K562 (cell line): ENCODE results near the gene MT1A. TPM values are rescaled to one million over a fixed set of nuclear protein-coding genes. Genes with fewer than 3 reads are reported as not detected.

Source experiments
- ATAC-seq: fragments of 200-7000 bp; cut with Tn5 transposase; 3 replicates; pipeline ENCODE4 v1.9.1; 2020; ENCODE audit warnings: moderate library complexity
- BruUV-seq: library from RNA; stranded (reverse); fragments of 400-500 nt; replicated peaks from 2 replicates; lab custom pipeline; 2021; lab: Mats Ljungman, UMichigan
- CTCF ChIA-PET: fragments of 300-600 bp; formaldehyde crosslinking; extraction: SDS; loops from one replicate; lab custom pipeline; 2021; ENCODE audit warnings: low intra/inter-chr PET ratio; lab: Yijun Ruan, JAX
- POLR2A ChIA-PET: fragments of 300-600, 350-650 bp; sonication (Branson Sonifier 250); formaldehyde crosslinking; extraction: SDS; loops from one replicate; lab custom pipeline; 2021; ENCODE audit warnings: antibody characterized with exemption, inconsistent platforms; lab: Yijun Ruan, JAX
- DNase-seq, 4 experiments: peaks; one replicate each; pipeline versions ENCODE4 v3.0.0 to v3.0.0-alpha.2; 2011 to 2018; ENCODE audit warnings: low spot score in 3 of 4, mixed read lengths in 3 of 4; ENCODE audit errors: extremely low read depth in 1 of 4
- FAIRE-seq: peaks from 2 replicates; lab custom pipeline; 2011; peaks lifted over from hg19 to GRCh38; lab: Jason Lieb, UNC
- H2AFZ ChIP-seq: 2 replicates; pipeline ENCODE4 v1.6.0; 2011; ENCODE audit warnings: low read depth, low read length, control low read depth, inconsistent platforms
- H3K27ac ChIP-seq: fragments of 200-600 bp; 3 replicates; pipeline ENCODE4 v1.8.0; 2011; ENCODE audit warnings: low read depth, mild to moderate bottlenecking, control low read depth, inconsistent platforms, low read length, moderate library complexity, mixed read lengths; ENCODE audit errors: extremely low read depth
- H3K27me3 ChIP-seq, 2 experiments: fragments of 300-600 bp in 1 of 2; 2 replicates in 1 of 2; 3 replicates in 1 of 2; pipeline versions ENCODE4 v1.6.0 to v1.8.0; 2011; ENCODE audit warnings: inconsistent platforms in 2 of 2, low read length in 2 of 2, mild to moderate bottlenecking in 1 of 2, mixed read lengths in 1 of 2, moderate library complexity in 1 of 2; ENCODE audit not compliant: control insufficient read depth in 2 of 2, insufficient read depth in 2 of 2
- H3K36me3 ChIP-seq: fragments of 300-600 bp; 3 replicates; pipeline ENCODE4 v1.8.0; 2011; ENCODE audit warnings: mild to moderate bottlenecking, low read length, inconsistent platforms; ENCODE audit not compliant: control insufficient read depth, insufficient read depth
- H3K4me1 ChIP-seq, 2 experiments: fragments of 200-600 bp in 1 of 2; replicated peaks in 1 of 2; 2 replicates in 1 of 2; 3 replicates in 1 of 2; pipeline versions ENCODE4 v1.5.1 to v1.8.0; 2011; ENCODE audit warnings: inconsistent platforms in 2 of 2, low read length in 2 of 2, mild to moderate bottlenecking in 1 of 2, mixed read lengths in 1 of 2, moderate library complexity in 1 of 2; ENCODE audit not compliant: control insufficient read depth in 2 of 2, insufficient read depth in 2 of 2
- H3K4me2 ChIP-seq: 2 replicates; pipeline ENCODE4 v1.6.1; 2011; ENCODE audit warnings: low read length, control low read depth, inconsistent platforms, mixed read lengths; ENCODE audit not compliant: insufficient read depth
- H3K4me3 ChIP-seq: fragments of 200-600 bp; sonication (generic), shearing (Covaris generic); 2 replicates; pipeline ENCODE4 v1.5.1; 2016; ENCODE audit warnings: control low read depth, inconsistent platforms
- H3K79me2 ChIP-seq: fragments of 200-600 bp; 3 replicates; pipeline ENCODE4 v1.8.0; 2011; ENCODE audit warnings: low read length, inconsistent platforms; ENCODE audit not compliant: control insufficient read depth, insufficient read depth
- H3K9ac ChIP-seq, 2 experiments: 2 replicates each; pipeline versions ENCODE4 v1.6.0 to v1.6.1; 2011; ENCODE audit warnings: low read depth in 2 of 2, low read length in 2 of 2, control low read depth in 1 of 2, inconsistent platforms in 1 of 2, mild to moderate bottlenecking in 1 of 2, mixed read lengths in 1 of 2; ENCODE audit not compliant: insufficient read depth in 1 of 2
- H3K9me1 ChIP-seq: one replicate; pipeline ENCODE4 v1.6.0; 2011; ENCODE audit warnings: inconsistent platforms, mild to moderate bottlenecking, low read length, moderate library complexity; ENCODE audit not compliant: control insufficient read depth, insufficient read depth
- H3K9me3 ChIP-seq: replicated peaks from 2 replicates; pipeline ENCODE4 v1.5.1; 2011; ENCODE audit warnings: low read depth, low read length, inconsistent platforms; ENCODE audit not compliant: control insufficient read depth, insufficient read depth
- H4K20me1 ChIP-seq: replicated peaks from 2 replicates; pipeline ENCODE4 v1.6.1; 2011; ENCODE audit warnings: low read length, inconsistent platforms, mixed read lengths; ENCODE audit not compliant: control insufficient read depth, insufficient read depth
- CBX8 ChIP-seq: fragments of 200-600 bp; sonication (generic); IDR thresholded peaks from 2 replicates; pipeline ENCODE4 v1.6.1; 2012; ENCODE audit warnings: borderline replicate concordance, mixed run types, low read depth, mild to moderate bottlenecking, moderate library complexity, mixed read lengths, low read length, control low read depth, inconsistent platforms; ENCODE audit not compliant: poor library complexity, severe bottlenecking; ENCODE audit errors: extremely low read depth
- CHAMP1 ChIP-seq: fragments of 450-650 bp; IDR thresholded peaks from 2 replicates; pipeline ENCODE4 v1.6.1; 2016; ENCODE audit warnings: mild to moderate bottlenecking
- EWSR1 ChIP-seq: fragments of 450-650 bp; IDR thresholded peaks from 2 replicates; pipeline ENCODE4 v1.6.1; 2018; ENCODE audit warnings: borderline replicate concordance, mild to moderate bottlenecking, low read depth, moderate library complexity; ENCODE audit not compliant: partially characterized antibody
- FOXK2 ChIP-seq, 2 experiments: fragments of 450-650 bp; IDR thresholded peaks in 1 of 2; conservative IDR thresholded peaks in 1 of 2; 2 replicates each; pipeline ENCODE4 v1.6.1; 2016; ENCODE audit warnings: low read depth in 2 of 2, mild to moderate bottlenecking in 1 of 2
- GABPB1 ChIP-seq: sonication (generic); formaldehyde crosslinking; IDR thresholded peaks from 2 replicates; pipeline ENCODE4 v1.8.0; 2022; ENCODE audit warnings: mild to moderate bottlenecking, missing genetic modification reagents
- HMG20B ChIP-seq: fragments of 250-450 bp; sonication (Bioruptor Pico); IDR thresholded peaks from 2 replicates; pipeline ENCODE4 v1.5.0; 2021; ENCODE audit warnings: mild to moderate bottlenecking
- KAT8 ChIP-seq: fragments of 450-650 bp; IDR thresholded peaks from 2 replicates; pipeline ENCODE4 v1.6.1; 2016; ENCODE audit warnings: low read depth, mild to moderate bottlenecking
- KLF1 ChIP-seq: fragments of 450-650 bp; IDR thresholded peaks from 2 replicates; pipeline ENCODE4 v1.6.1; 2016; ENCODE audit warnings: missing genetic modification characterization, missing compliant biosample characterization
- SIRT6 ChIP-seq: IDR thresholded peaks from one replicate; pipeline ENCODE4 v1.6.1; 2012; ENCODE audit warnings: low read depth, mild to moderate bottlenecking, control low read depth, inconsistent platforms, low read length, moderate library complexity
- SLC30A9 ChIP-seq: fragments of 250-450 bp; sonication (Bioruptor Pico); IDR thresholded peaks from 2 replicates; pipeline ENCODE4 v1.8.0; 2022; ENCODE audit warnings: mild to moderate bottlenecking, moderate library complexity
- SREBF1 ChIP-seq: fragments of 150-350 bp; IDR thresholded peaks from 2 replicates; pipeline ENCODE4 v1.6.1; 2014; ENCODE audit warnings: antibody characterized with exemption, low read depth, low read length, borderline replicate concordance
- TEAD1 ChIP-seq, 2 experiments: fragments of 450-650 bp in 1 of 2; sonication (generic) in 1 of 2; formaldehyde crosslinking; IDR thresholded peaks; 2 replicates each; pipeline versions ENCODE4 v1.4.0 to v1.8.0; 2020 to 2022; ENCODE audit warnings: mild to moderate bottlenecking in 2 of 2, missing genetic modification reagents in 1 of 2
- ZNF324 ChIP-seq: fragments of 250-450 bp; sonication (Bioruptor Pico); IDR thresholded peaks from 2 replicates; pipeline ENCODE4 v1.4.0; 2020; ENCODE audit warnings: mild to moderate bottlenecking
- ZNF347 ChIP-seq: fragments of 450-650 bp; formaldehyde crosslinking; IDR thresholded peaks from 2 replicates; pipeline ENCODE4 v1.4.0; 2020; ENCODE audit warnings: low read depth, mild to moderate bottlenecking, moderate library complexity
- WGBS: fragments of 100-300 bp; shearing (Covaris generic); methylation state at CpG from one replicate; pipeline ENCODE4 v1.1.6; 2016; ENCODE audit warnings: low coverage, mixed read lengths; ENCODE audit not compliant: insufficient coverage; ENCODE audit errors: missing lambda C conversion rate; 5-methylcytosine and 5-hydroxymethylcytosine counted together
- in situ Hi-C: fragments of 300-500 bp; cut with MboI; formaldehyde crosslinking; loops from 4 replicates; pipeline ENCODE4 v1.15.0; 2018; ENCODE audit warnings: inconsistent platforms, mixed read lengths
- intact Hi-C: fragments of 100-400 bp; cut with micrococcal nuclease; formaldehyde crosslinking; loops from 2 replicates; pipeline ENCODE4 v1.14.2; 2022
- polyA plus RNA-seq, 8 experiments: library from polyadenylated mRNA; depleted of rRNA in 4 of 8; stranded (reverse) in 5 of 8; unstranded in 3 of 8; fragments of >200 nt; fragmentation: Nextera tagmentation in 2 of 8; fragmentation: Illumina TruSeq in 1 of 8; extraction: Ambion mirVana in 2 of 8; extraction: Trizol in 1 of 8; gene quantifications; 2 replicates each; pipeline versions ENCODE4 v1.2.1 to v1.2.3, GENCODE V29; 2011 to 2014; ENCODE audit warnings: inconsistent platforms in 1 of 8, missing spikeins in 1 of 8
- total RNA-seq, 7 experiments: library from RNA; depleted of rRNA in 6 of 7; stranded (reverse); fragments of >200 nt in 6 of 7; fragmentation: Illumina TruSeq in 2 of 7; extraction: Trizol in 2 of 7; gene quantifications; 2 replicates each; pipeline versions ENCODE4 v1.2.1 to v1.2.3, GENCODE V29; 2011 to 2021; ENCODE audit warnings: low replicate concordance in 1 of 7
- TF ChIP-seq, protein P1 (sequence below): fragments of 250-450 bp; sonication (Bioruptor Pico); IDR thresholded peaks from 2 replicates; pipeline ENCODE4 v1.5.1; 2021; ENCODE audit warnings: mild to moderate bottlenecking
- TF ChIP-seq, protein P2 (sequence below): fragments of 450-650 bp; formaldehyde crosslinking; IDR thresholded peaks from 2 replicates; pipeline ENCODE4 v1.4.0; 2020; ENCODE audit warnings: mild to moderate bottlenecking, moderate library complexity

Gene MT1A
- total and polyA plus RNA-seq, 9 of the 15 experiments (the other 6 are each of a cell fraction or from before 2014, with no cell fraction given), result 0.23 TPM; not detected in 8

DNA sequence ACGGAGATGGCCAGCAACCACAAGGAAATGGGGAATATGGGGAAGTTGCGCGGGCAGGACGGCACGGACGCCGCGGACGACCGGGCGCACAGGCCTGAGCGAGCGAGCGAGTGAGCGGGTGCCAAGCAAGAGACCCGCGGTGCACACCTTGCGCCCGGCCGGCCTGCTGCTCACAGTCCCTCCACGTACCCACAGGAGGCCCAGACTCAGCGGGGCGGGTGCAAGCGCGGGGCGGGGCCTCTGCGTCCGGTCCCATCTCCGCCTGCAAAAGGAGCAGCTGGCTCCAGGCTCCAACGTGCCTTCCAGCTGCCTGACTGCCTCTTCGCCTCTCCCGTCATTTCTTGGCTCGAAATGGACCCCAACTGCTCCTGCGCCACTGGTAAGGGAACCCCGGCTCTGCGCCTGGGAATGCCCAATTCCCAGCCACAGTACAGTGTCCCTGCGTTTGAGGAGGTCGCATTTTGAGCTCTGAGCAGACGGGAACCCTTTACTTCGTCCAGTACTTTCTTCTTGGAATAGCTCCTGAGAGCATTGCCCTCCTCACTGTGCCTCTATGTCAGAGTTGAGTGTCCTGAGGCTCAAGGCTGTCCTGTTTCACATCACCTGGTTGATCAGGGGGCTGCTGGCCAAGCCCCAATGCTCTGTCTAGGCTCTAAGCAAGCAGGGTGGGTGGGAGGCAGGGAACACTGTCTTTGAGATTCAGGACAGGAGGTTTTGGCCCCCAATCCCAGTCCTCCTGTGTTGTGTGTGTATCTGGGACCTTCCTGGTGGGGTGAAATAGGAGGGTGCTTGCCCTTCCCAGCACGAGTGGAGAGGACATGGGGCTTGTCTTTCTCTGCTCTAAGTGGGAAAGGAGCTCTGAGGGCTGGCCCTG lies 21.0 kb upstream of the MT1A start:
- no peak for FAIRE-seq
- ATAC-seq, result no peak
- no peak overlapping the region for H2AFZ ChIP-seq
- TF ChIP-seq, protein P1, sequence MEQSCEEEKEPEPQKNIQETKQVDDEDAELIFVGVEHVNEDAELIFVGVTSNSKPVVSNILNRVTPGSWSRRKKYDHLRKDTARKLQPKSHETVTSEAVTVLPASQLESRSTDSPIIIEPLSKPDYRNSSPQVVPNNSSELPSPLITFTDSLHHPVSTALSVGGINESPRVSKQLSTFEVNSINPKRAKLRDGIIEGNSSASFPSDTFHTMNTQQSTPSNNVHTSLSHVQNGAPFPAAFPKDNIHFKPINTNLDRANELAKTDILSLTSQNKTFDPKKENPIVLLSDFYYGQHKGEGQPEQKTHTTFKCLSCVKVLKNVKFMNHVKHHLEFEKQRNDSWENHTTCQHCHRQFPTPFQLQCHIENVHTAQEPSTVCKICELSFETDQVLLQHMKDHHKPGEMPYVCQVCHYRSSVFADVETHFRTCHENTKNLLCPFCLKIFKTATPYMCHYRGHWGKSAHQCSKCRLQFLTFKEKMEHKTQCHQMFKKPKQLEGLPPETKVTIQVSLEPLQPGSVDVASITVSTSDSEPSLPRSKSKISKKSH (CRISPR knock-in tag), result no peak
- TF ChIP-seq TEAD1 (CRISPR knock-in tag; IDR thresholded peaks at IDR 0.05) (no peak), CHAMP1 (no peak), EWSR1 (no peak), CBX8 (no peak), SIRT6 (no peak), SREBF1 (no peak), KLF1 (no peak), HMG20B (CRISPR knock-in tag) (no peak), SLC30A9 (CRISPR knock-in tag) (no peak), ZNF347 (CRISPR knock-in tag) (no peak), FOXK2 (conservative IDR thresholded peaks at IDR 0.05 in 1 of 2, IDR thresholded peaks at IDR 0.05 in 1 of 2; ENCODE audit: low read depth in 2 of 2) (no peak), GABPB1 (no peak), KAT8 (no peak), ZNF324 (no peak)
- TF ChIP-seq, protein P2, sequence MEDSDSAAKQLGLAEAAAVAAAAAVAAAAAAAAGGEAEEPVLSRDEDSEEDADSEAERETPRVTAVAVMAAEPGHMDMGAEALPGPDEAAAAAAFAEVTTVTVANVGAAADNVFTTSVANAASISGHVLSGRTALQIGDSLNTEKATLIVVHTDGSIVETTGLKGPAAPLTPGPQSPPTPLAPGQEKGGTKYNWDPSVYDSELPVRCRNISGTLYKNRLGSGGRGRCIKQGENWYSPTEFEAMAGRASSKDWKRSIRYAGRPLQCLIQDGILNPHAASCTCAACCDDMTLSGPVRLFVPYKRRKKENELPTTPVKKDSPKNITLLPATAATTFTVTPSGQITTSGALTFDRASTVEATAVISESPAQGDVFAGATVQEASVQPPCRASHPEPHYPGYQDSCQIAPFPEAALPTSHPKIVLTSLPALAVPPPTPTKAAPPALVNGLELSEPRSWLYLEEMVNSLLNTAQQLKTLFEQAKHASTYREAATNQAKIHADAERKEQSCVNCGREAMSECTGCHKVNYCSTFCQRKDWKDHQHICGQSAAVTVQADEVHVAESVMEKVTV (CRISPR knock-in tag), result no peak

More for the DNA sequence above, 21.0 kb upstream of the MT1A start:
- no peak for DNase-seq
- ChIA-PET POLR2A (interaction anchor here (1.2 kb wide), 1 partner anchor 9 kb away, joined by 5 read pairs; the partner anchor contains the start of gene MT2A), CTCF (no interaction called here)
- H3K79me2 ChIP-seq, result no peaks in the 10 kb centered on the region
- no peak overlapping the region for H3K4me3 ChIP-seq
- no TSS peak for BruUV-seq
- H3K27me3 ChIP-seq, result peaks cover 17 to 39% of the 10 kb centered on the region in 2 experiments
- WGBS, result 4% methylated on average over 20 of the region's 41 CpGs
- H3K9me3 ChIP-seq, result no peaks in the 10 kb centered on the region
- H3K9ac ChIP-seq, result no peak overlapping the region
- in situ Hi-C loops, result no loop called here
- intact Hi-C loops, result no loop called here
- H3K27ac ChIP-seq, result no peak overlapping the region
- no peak overlapping the region for H3K4me2 ChIP-seq
- peaks cover 0 to 6% of the 10 kb centered on the region in 2 experiments; a peak in 1 of 5 replicates for H3K4me1 ChIP-seq
- H3K9me1 ChIP-seq, result no peaks in the 10 kb centered on the region
- no peaks in the 10 kb centered on the region for H4K20me1 ChIP-seq
- no peaks in the 10 kb centered on the region for H3K36me3 ChIP-seq
